Measurements from ENCODE around the gene TRRAP. TPM values are rescaled to one million over a fixed set of nuclear protein-coding genes. Genes with fewer than 3 reads are reported as not detected.
A peak's percentile ranks its signal among the peaks of the same experiment; 100 is the strongest.

The TRRAP gene
- total and polyA plus RNA-seq, 2 experiments from 2014 or later: 14.9 to 58.7 TPM

- TF ChIP-seq REST (IDR thresholded peaks at IDR 0.05; ENCODE audit: unreplicated experiment) (no peak), ZNF331 (CRISPR knock-in tag; IDR thresholded peaks at IDR 0.05; ENCODE audit: low read depth) (no peak)
Observed at GRCh38 chr7:98998821-98999725, 120.7 kb downstream of the TRRAP start (continued).

- ATAC-seq (no peak), DNase-seq (ENCODE audit: low spot score) (no peak)
- Mint-ChIP-seq H3K4me3 (no peak overlapping the region), H3K27ac (no peak overlapping the region), H3K4me1 (no peaks in the 10 kb centered on the region; the same call in 2 of the 3 replicates), H3K36me3 (ENCODE audit: low read depth) (peaks cover 56% of the 10 kb centered on the region), H3K9me3 (no peaks in the 10 kb centered on the region), H3K27me3 (ENCODE audit: insufficient read depth, low read depth, poor library complexity) (peaks cover 4% of the 10 kb centered on the region)
- H2AFZ ChIP-seq: no peak overlapping the region
- no peak for TF ChIP-seq CTCF (conservative IDR thresholded peaks at IDR 0.05; ENCODE audit: low read depth in 2 of 2)
- H3K36me3 ChIP-seq (ENCODE audit: insufficient read depth): peaks cover 6% of the 10 kb centered on the region; the same call in 1 of the 2 replicates
- no peaks in the 10 kb centered on the region for H3K79me2 ChIP-seq (replicated peaks; ENCODE audit: insufficient read depth)
- H3K27ac ChIP-seq (ENCODE audit: low read depth): no peak overlapping the region
- no peaks in the 10 kb centered on the region for H3K4me1 ChIP-seq (ENCODE audit: insufficient read depth)
- no peaks in the 10 kb centered on the region for H3K27me3 ChIP-seq (ENCODE audit: insufficient read depth)
- H3K4me2 ChIP-seq: no peak overlapping the region
- no peak overlapping the region for H3K4me3 ChIP-seq
- peaks cover under 1% of the 10 kb centered on the region; the same call in 1 of the 2 replicates for H4K20me1 ChIP-seq (replicated peaks; ENCODE audit: insufficient read depth)
- no peaks in the 10 kb centered on the region for H3K9me2 ChIP-seq (ENCODE audit: insufficient read depth)
- H3F3A ChIP-seq (replicated peaks; ENCODE audit: low read depth): no peaks in the 10 kb centered on the region
Observed at GRCh38 chr7:99000196-99000903, 122.0 kb downstream of the TRRAP start.

GRCh38 chr7:99000904-99001465 is 122.7 kb downstream of the TRRAP start:
- Mint-ChIP-seq H3K4me3 (no peak overlapping the region), H3K27ac (peak overlapping the region; percentile 2; the same call in 1 of the 2 replicates), H3K27me3 (ENCODE audit: insufficient read depth, low read depth, poor library complexity) (peaks cover 4% of the 10 kb centered on the region), H3K36me3 (ENCODE audit: low read depth) (peaks cover 56% of the 10 kb centered on the region), H3K4me1 (no peaks in the 10 kb centered on the region; the same call in 2 of the 3 replicates), H3K9me3 (no peaks in the 10 kb centered on the region)
- Histone ChIP-seq H3K4me3 (no peak overlapping the region), H3K36me3 (ENCODE audit: insufficient read depth) (peaks cover 6% of the 10 kb centered on the region; the same call in 1 of the 2 replicates), H3K27ac (ENCODE audit: low read depth) (no peak overlapping the region), H3K4me2 (no peak overlapping the region), H3K27me3 (ENCODE audit: insufficient read depth) (no peaks in the 10 kb centered on the region), H3K79me2 (replicated peaks; ENCODE audit: insufficient read depth) (no peaks in the 10 kb centered on the region), H4K20me1 (replicated peaks; ENCODE audit: insufficient read depth) (no peaks in the 10 kb centered on the region; the same call in 1 of the 2 replicates), H2AFZ (no peak overlapping the region), H3K4me1 (ENCODE audit: insufficient read depth) (no peaks in the 10 kb centered on the region), H3F3A (replicated peaks; ENCODE audit: low read depth) (no peaks in the 10 kb centered on the region), H3K9me2 (ENCODE audit: insufficient read depth) (no peaks in the 10 kb centered on the region)
- ATAC-seq: no peak; the same call in 2 of the 3 replicates
- no peak for DNase-seq (ENCODE audit: low spot score)
- no peak for TF ChIP-seq REST (IDR thresholded peaks at IDR 0.05; ENCODE audit: unreplicated experiment)
- TF ChIP-seq EZH2phosphoT487 (IDR thresholded peaks at IDR 0.05; ENCODE audit: unreplicated experiment): no peak

All from GM23338 (cell line).